Measurements from ENCODE around the gene GABRB3.

Gene GABRB3

GRCh38 chr15:26767169-26767670 lies 5.6 kb downstream of the GABRB3 start:
- DNase-seq (ENCODE audit: low read depth): no peak
- TF ChIP-seq, protein P1, sequence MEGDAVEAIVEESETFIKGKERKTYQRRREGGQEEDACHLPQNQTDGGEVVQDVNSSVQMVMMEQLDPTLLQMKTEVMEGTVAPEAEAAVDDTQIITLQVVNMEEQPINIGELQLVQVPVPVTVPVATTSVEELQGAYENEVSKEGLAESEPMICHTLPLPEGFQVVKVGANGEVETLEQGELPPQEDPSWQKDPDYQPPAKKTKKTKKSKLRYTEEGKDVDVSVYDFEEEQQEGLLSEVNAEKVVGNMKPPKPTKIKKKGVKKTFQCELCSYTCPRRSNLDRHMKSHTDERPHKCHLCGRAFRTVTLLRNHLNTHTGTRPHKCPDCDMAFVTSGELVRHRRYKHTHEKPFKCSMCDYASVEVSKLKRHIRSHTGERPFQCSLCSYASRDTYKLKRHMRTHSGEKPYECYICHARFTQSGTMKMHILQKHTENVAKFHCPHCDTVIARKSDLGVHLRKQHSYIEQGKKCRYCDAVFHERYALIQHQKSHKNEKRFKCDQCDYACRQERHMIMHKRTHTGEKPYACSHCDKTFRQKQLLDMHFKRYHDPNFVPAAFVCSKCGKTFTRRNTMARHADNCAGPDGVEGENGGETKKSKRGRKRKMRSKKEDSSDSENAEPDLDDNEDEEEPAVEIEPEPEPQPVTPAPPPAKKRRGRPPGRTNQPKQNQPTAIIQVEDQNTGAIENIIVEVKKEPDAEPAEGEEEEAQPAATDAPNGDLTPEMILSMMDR (conservative IDR thresholded peaks at IDR 0.05; ENCODE audit: low read depth, low read length): no peak
- no peak overlapping the region for H3K4me3 ChIP-seq (ENCODE audit: low read depth, low read length)

GRCh38 chr15:26766262-26766661 lies 6.6 kb downstream of the GABRB3 start:
- H3K4me3 ChIP-seq (ENCODE audit: low read depth, low read length): no peak overlapping the region
- DNase-seq (ENCODE audit: low read depth): no peak
- TF ChIP-seq, protein P1 (conservative IDR thresholded peaks at IDR 0.05; ENCODE audit: low read depth, low read length): no peak

- TF ChIP-seq, protein P1 (conservative IDR thresholded peaks at IDR 0.05; ENCODE audit: low read depth, low read length): no peak
- no peak for DNase-seq (ENCODE audit: low read depth)
Measured at GRCh38 chr15:26759986-26760385, 12.9 kb downstream of the GABRB3 start.

GRCh38 chr15:26758079-26758478 lies 14.8 kb downstream of the GABRB3 start:
- H3K4me3 ChIP-seq (ENCODE audit: low read depth, low read length): no peak overlapping the region
- TF ChIP-seq, protein P1 (conservative IDR thresholded peaks at IDR 0.05; ENCODE audit: low read depth, low read length): no peak
- DNase-seq (ENCODE audit: low read depth): no peak

More at GRCh38 chr15:26759986-26760385, 12.9 kb downstream of the GABRB3 start:
- H3K4me3 ChIP-seq (ENCODE audit: low read depth, low read length): no peak overlapping the region

DNA sequence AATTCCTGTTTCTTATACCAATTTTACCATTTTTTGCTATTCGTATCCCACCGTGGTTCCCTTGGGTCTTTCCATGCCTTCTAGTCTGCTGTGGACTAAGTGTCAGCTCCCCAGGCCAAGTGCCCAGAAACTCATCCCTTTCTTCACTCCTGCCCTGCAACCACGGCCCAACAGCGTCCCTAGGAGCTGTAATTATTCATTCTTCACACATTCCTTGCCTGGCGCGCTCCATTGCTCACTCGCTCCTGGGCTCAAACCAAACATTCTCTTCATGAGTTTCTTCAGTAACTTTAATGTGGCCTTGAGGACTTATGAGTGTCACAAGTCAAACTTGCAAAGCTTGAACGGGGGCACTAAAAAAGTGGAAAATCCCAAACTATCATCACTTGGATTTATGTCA lies 15.7 kb downstream of the GABRB3 start:
- TF ChIP-seq, protein P1 (conservative IDR thresholded peaks at IDR 0.05; ENCODE audit: low read depth, low read length): no peak
- H3K4me3 ChIP-seq (ENCODE audit: low read depth, low read length): no peak overlapping the region
- DNase-seq (ENCODE audit: low read depth): no peak

DNA sequence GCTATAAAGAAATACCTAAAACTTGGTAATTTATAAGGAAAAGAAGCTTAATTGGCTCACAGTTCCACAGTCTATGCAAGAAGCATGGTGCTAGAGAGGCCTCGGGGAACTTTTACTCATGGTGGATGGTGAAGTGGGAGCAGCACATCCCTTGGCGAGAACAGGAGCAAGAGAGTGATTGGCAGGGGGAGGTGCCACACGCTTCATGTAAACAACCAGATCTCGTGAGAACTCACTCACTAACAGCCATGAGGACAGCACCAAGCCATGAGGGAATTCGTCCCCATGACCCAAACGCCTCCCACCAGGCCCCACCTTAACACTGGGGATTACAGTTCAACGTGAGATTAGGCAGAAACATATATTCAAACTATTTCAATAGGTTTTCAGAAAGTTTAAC lies 28.0 kb downstream of the GABRB3 start:
- no peak for DNase-seq (ENCODE audit: low read depth)
- no peak overlapping the region for H3K4me3 ChIP-seq (ENCODE audit: low read depth, low read length)
- TF ChIP-seq, protein P1 (conservative IDR thresholded peaks at IDR 0.05; ENCODE audit: low read depth, low read length): no peak

DNA sequence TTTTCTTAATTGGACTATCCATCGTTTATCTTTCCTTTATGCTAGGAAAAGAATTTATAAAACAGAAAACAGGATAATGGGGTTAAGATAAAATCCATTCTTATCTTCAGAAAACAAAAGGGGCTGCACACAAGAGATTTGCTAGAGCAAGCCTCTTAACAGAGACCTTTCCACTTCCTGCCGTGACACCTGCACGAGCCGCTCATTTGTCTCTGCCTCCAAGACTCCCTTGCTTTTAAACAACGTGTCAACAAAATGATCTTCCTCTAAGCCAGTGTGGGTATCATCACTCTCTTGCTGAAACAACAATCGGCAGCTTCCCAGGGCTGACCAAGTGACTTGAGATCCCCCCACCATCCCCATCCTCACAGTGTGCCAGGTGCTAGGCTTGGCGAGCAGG lies 33.1 kb downstream of the GABRB3 start:
- TF ChIP-seq, protein P1 (conservative IDR thresholded peaks at IDR 0.05; ENCODE audit: low read depth, low read length): no peak

More for the DNA sequence above, 33.1 kb downstream of the GABRB3 start:
- H3K4me3 ChIP-seq (ENCODE audit: low read depth, low read length): no peak overlapping the region
- DNase-seq (ENCODE audit: low read depth): no peak

Data from choroid plexus epithelial cell (primary cell).